ENCODE data around the gene PLXNA4. TPM values are rescaled to one million over a fixed set of nuclear protein-coding genes. Genes with fewer than 3 reads are reported as not detected.

Gene PLXNA4
- total and polyA plus RNA-seq, 9 of the 15 experiments (the other 6 are each of a cell fraction or from before 2014, with no cell fraction given), result under 0.01 to 0.09 TPM; not detected in 7

GRCh38 chr7:132576721-132577085 lies 433 bp upstream of the PLXNA4 start (continued):
- TF ChIP-seq BDP1 (IDR thresholded peaks at IDR 0.05; ENCODE audit: insufficient read depth, insufficient read length), result no peak

- H2AFZ ChIP-seq (ENCODE audit: low read depth, low read length), result no peak overlapping the region
- intact Hi-C loops (cut with micrococcal nuclease), result no loop called here
- H3K4me2 ChIP-seq (ENCODE audit: insufficient read depth, low read length), result no peak overlapping the region
- no peak overlapping the region for H3K4me3 ChIP-seq
- TF ChIP-seq ATF1 (CRISPR knock-in tag; IDR thresholded peaks at IDR 0.05) (no peak), ATF1 (tag; IDR thresholded peaks at IDR 0.05) (no peak), DNMT1 (IDR thresholded peaks at IDR 0.05) (no peak), ELF4 (CRISPR knock-in tag; IDR thresholded peaks at IDR 0.05) (no peak), ARID3B (CRISPR knock-in tag; IDR thresholded peaks at IDR 0.05; ENCODE audit: borderline replicate concordance) (no peak), PTTG1 (tag; IDR thresholded peaks at IDR 0.05; ENCODE audit: low read depth) (no peak)
- WGBS (ENCODE audit: insufficient coverage, low coverage, missing lambda C conversion rate), result 7% methylated on average over 27 of the region's 27 CpGs
- no peaks in the 10 kb centered on the region for H3K9me1 ChIP-seq (ENCODE audit: control insufficient read depth, insufficient read depth, low read length)
- H4K20me1 ChIP-seq (replicated peaks; ENCODE audit: control insufficient read depth, insufficient read depth, low read length), result peaks cover 22% of the 10 kb centered on the region
- POLR2A ChIA-PET, result no interaction called here
- H3K27ac ChIP-seq (ENCODE audit: extremely low read depth, low read depth, low read length), result no peak overlapping the region
- in situ Hi-C loops (cut with MboI), result loop anchor here (10.0 kb wide), 1 partner anchor 881 kb away; no protein-coding TSS in a partner anchor
- H3K79me2 ChIP-seq (ENCODE audit: control insufficient read depth, insufficient read depth, low read length), result no peaks in the 10 kb centered on the region
- CTCF ChIA-PET (ENCODE audit: low intra/inter-chr PET ratio), result no interaction called here
- BruUV-seq (replicated peaks), result no TSS peak
- peak in 1 of 4 experiments; percentile 7 for DNase-seq (ENCODE audit: extremely low read depth in 1 of 4, low spot score in 3 of 4)
- H3K9me3 ChIP-seq (replicated peaks; ENCODE audit: control insufficient read depth, insufficient read depth, low read depth, low read length), result no peaks in the 10 kb centered on the region
- peak; percentile 23 for FAIRE-seq
- H3K4me1 ChIP-seq (replicated peaks in 1 of 2; ENCODE audit: control insufficient read depth in 2 of 2, insufficient read depth in 2 of 2, low read length in 2 of 2), result peaks cover 0 to 8% of the 10 kb centered on the region in 2 experiments; a peak in 1 of 5 replicates
- H3K36me3 ChIP-seq (ENCODE audit: control insufficient read depth, insufficient read depth, low read length), result no peaks in the 10 kb centered on the region
- no peak for ATAC-seq
- peaks cover 55 to 62% of the 10 kb centered on the region in 2 experiments for H3K27me3 ChIP-seq (ENCODE audit: control insufficient read depth in 2 of 2, insufficient read depth in 2 of 2, low read length in 2 of 2)
- no peak overlapping the region for H3K9ac ChIP-seq (ENCODE audit: insufficient read depth in 1 of 2, low read depth in 2 of 2, low read length in 2 of 2)
Observed at GRCh38 chr7:132575419-132575981, 770 bp downstream of the PLXNA4 start.
